ENCODE data around the gene MPP3.

DNA sequence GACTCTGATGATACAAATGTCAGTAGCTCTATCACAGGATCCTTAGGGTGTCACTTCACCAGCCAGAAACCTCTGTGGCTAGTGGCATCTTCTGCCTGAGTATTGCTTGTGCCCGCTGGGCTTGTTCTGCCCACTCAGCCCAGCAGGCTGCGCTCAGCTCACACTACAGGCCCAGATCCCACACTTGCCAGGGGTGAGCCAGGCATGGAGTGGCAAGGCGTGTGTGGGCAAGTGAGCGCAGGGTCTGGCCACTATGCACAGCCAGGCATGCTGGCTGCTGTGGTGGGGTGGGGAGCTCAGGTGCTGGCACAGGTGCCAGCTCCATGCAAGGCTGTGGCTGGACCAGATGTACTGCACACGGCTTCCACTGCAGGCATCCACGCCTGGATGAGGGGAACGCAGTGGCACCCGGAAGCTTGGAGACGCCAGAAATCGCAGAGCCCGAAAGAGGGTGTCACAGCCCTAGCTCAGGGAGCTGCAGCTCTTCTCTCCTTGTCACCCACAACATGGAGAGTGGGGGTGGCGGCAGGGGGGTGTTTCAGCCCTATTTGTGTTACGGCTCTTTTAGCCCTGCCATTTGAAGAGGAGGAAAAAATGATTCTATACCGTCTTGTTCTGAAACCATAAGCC lies 42.5 kb downstream of the MPP3 start:
- TF ChIP-seq, protein P1, sequence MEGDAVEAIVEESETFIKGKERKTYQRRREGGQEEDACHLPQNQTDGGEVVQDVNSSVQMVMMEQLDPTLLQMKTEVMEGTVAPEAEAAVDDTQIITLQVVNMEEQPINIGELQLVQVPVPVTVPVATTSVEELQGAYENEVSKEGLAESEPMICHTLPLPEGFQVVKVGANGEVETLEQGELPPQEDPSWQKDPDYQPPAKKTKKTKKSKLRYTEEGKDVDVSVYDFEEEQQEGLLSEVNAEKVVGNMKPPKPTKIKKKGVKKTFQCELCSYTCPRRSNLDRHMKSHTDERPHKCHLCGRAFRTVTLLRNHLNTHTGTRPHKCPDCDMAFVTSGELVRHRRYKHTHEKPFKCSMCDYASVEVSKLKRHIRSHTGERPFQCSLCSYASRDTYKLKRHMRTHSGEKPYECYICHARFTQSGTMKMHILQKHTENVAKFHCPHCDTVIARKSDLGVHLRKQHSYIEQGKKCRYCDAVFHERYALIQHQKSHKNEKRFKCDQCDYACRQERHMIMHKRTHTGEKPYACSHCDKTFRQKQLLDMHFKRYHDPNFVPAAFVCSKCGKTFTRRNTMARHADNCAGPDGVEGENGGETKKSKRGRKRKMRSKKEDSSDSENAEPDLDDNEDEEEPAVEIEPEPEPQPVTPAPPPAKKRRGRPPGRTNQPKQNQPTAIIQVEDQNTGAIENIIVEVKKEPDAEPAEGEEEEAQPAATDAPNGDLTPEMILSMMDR (IDR thresholded peaks at IDR 0.05), result peak in 1 of 3 experiments; percentile 15
- TF ChIP-seq POLR2AphosphoS5 (IDR thresholded peaks at IDR 0.05; ENCODE audit: insufficient read depth in 1 of 2, low read depth in 1 of 2) (peak in 1 of 2 donors; percentile 18), POLR2A (IDR thresholded peaks at IDR 0.05) (no peak)
